ENCODE data around the gene AZGP1.
"Not testable (repeated sequence)": the region's sequence is repeated elsewhere in the genome, so short reads cannot be mapped to it uniquely, and the experiment has no call there.

The AZGP1 gene

DNA sequence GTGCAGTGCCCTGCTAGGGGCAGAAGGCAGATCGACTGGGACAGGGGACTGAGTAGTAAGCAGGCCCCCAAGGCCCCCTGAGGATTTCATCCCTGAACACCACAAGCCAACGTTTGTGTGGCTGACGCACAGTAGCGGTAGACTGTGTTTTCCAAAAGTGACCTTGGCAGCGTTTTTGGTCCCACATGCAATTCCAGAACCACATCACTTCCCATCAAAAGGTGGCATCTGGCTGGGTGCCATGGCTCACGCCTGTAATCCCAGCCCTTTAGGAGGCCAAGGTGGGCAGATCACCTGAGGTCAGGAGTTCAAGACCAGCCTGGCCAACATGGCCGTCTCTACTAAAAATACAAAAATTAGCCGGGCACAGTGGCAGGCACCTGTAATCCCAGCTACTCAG is 34.1 kb upstream of the AZGP1 start:
- ATAC-seq; H3K27ac Mint-ChIP-seq; DNase-seq (ENCODE audit: low spot score in 2 of 2); H3K36me3 Mint-ChIP-seq; H3K9me3 Mint-ChIP-seq; H3K4me3 Mint-ChIP-seq; H3K4me1 Mint-ChIP-seq: not testable (repeated sequence)

DNA sequence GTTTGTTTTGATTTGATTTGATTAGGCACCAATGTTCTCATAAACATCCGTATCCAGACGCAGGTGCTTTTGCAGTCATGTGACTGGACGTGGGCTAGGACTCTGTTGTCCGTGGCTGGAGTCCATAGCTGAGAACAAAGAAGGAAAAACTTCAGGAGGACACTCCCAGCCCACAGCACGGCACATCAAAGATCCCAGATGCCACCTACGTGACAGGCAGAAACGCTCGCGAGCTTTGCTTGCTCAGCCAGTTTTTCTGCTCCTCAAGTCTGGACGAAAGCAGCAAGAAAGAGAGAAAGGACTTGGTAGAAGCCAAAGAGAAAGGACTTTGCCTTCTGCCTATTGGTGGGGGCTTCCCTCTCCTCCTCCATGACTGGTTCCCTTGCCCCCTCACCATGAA is 32.7 kb upstream of the AZGP1 start:
- H3K27ac Mint-ChIP-seq = no peak overlapping the region
- no peak for DNase-seq (ENCODE audit: low spot score in 2 of 2)
- H3K4me3 Mint-ChIP-seq = no peak overlapping the region
- no peaks in the 10 kb centered on the region for H3K36me3 Mint-ChIP-seq
- no peak for ATAC-seq
- H3K9me3 Mint-ChIP-seq = no peaks in the 10 kb centered on the region
- no peaks in the 10 kb centered on the region for H3K4me1 Mint-ChIP-seq

DNA sequence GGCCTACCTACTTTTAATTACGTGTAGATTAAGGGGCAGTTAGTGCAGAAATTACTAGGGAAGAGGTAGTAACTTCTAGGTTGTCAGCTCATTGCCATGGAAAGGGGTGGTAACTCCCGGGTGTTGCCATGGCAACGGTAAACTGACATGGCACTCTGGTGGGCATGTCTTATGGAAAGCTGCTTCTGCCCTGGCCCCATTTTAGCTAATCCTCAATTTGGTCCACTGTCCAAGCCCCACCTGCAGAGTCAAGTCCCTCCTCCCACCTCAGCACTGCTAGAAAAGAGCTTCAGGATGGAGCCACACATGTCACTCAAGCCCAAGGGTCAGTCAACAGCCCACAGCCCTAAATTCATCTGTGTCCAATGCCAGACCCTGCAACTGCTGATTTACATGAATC is 32.1 kb upstream of the AZGP1 start:
- H3K4me1 Mint-ChIP-seq = no peaks in the 10 kb centered on the region
- no peak for ATAC-seq
- H3K27ac Mint-ChIP-seq = no peak overlapping the region
- H3K36me3 Mint-ChIP-seq = no peaks in the 10 kb centered on the region
- no peak overlapping the region for H3K4me3 Mint-ChIP-seq
- DNase-seq (ENCODE audit: low spot score in 2 of 2) = no peak
- H3K9me3 Mint-ChIP-seq = no peaks in the 10 kb centered on the region

DNA sequence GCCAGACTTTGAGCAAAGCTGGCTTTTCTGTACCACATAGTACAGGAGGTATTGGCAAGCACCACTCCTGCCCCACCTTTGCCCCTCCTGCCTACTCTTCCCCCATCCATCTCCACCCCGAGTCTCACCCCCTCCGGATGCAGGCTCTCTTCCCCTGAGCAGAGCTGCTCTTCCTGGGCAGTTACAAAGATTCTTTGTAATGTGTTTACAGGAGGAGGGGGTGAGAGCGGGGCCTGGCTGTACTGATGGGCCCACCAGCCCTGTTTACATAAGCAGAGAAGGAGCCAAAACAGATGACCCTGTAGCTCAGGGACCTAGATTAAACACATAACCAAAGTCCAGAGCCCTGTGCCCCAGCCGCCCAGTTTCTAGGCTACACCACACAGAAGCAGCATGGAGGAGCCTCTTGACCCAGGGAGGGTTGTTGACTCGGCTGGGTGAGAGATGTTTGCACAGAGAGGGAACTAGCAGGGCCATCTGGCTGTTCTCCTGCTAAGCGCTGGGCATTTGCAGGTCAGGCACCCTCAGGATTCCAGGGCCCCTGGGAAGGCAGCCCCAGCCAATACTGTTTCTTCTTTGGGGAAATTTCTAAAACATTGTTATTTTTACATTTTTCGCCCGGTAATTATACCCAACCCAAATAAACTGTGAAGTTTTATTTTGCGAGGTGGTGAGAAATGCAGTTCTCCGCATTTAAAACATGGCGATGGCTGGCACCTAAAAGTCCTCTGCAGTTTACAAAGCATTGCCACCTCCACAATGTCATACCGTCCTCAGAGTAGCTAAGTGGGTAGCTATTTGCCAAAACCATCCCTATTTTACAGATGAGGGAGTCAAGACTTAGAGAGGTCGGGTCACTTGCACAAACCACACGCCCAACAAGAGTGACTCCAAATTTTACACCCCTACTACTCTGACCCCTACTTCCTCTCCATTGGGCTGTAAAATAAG is 28.2 kb upstream of the AZGP1 start:
- Mint-ChIP-seq H3K4me3 (no peak overlapping the region), H3K9me3 (no peaks in the 10 kb centered on the region), H3K36me3 (no peaks in the 10 kb centered on the region), H3K27ac (no peak overlapping the region), H3K4me1 (no peaks in the 10 kb centered on the region)
- no peak for ATAC-seq
- no peak for DNase-seq (ENCODE audit: low spot score in 2 of 2)

DNA sequence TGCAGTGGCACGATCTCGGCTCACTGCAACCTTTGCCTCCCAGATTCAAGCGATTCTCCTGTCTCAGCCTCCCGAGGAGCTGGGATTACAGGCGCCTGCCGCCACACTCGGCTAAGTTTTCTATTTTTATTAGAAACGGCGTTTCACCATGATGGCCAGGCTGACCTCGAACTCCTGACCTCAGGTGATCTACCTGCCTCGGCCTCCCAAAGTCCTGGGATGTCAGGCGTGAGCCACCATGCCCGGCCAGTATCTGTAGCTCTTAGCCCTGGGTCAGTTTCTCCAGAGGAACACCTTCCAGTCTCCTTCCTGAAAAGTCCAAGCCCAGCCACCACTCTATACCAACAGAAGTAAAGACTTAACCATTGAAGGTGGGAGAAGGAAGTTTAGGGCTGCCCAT is 24.4 kb upstream of the AZGP1 start:
- Mint-ChIP-seq H3K27ac (no peak overlapping the region), H3K4me1 (peaks cover 17% of the 10 kb centered on the region), H3K9me3 (no peaks in the 10 kb centered on the region), H3K36me3 (peaks cover 7% of the 10 kb centered on the region), H3K4me3 (no peak overlapping the region)
- ATAC-seq = no peak
- DNase-seq (ENCODE audit: low spot score in 2 of 2) = no peak

DNA sequence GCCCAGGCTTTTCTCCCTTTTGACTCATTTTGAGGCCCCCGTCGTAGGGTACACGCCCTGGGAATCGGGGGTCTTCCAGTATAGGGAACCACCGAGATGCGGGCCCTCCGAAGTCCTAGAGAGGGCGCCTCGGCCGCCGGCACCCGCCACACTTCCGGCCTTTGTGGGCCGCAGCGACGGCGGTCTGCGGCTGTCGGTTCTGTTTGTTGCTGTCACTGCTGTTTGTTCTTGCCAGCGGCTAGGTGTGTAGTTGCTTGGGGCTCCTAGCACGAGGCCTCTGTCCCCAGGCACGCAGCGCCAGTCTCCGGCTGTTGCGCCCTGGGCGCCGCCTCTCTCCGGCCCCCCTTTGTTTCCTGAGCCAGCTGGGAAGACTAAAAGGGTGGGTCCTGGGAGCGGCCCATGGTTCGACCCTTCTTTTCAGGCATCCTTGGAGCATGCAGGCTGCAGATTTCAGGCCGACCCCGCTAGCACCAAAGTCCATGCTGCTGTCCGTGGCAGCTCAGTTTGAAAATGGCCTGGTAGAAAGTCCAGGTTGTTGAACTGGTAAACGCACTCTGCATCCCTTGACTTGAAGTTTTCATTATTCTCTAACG is 21.8 kb upstream of the AZGP1 start:
- peaks cover 7% of the 10 kb centered on the region for H3K36me3 Mint-ChIP-seq
- H3K9me3 Mint-ChIP-seq = no peaks in the 10 kb centered on the region
- DNase-seq (ENCODE audit: low spot score in 2 of 2) = peak; percentile 60 to 85
- peak overlapping the region; percentile 99 for H3K27ac Mint-ChIP-seq
- peaks cover 17% of the 10 kb centered on the region for H3K4me1 Mint-ChIP-seq
- ATAC-seq = peak; percentile 96
- H3K4me3 Mint-ChIP-seq = peak overlapping the region; percentile 80

DNA sequence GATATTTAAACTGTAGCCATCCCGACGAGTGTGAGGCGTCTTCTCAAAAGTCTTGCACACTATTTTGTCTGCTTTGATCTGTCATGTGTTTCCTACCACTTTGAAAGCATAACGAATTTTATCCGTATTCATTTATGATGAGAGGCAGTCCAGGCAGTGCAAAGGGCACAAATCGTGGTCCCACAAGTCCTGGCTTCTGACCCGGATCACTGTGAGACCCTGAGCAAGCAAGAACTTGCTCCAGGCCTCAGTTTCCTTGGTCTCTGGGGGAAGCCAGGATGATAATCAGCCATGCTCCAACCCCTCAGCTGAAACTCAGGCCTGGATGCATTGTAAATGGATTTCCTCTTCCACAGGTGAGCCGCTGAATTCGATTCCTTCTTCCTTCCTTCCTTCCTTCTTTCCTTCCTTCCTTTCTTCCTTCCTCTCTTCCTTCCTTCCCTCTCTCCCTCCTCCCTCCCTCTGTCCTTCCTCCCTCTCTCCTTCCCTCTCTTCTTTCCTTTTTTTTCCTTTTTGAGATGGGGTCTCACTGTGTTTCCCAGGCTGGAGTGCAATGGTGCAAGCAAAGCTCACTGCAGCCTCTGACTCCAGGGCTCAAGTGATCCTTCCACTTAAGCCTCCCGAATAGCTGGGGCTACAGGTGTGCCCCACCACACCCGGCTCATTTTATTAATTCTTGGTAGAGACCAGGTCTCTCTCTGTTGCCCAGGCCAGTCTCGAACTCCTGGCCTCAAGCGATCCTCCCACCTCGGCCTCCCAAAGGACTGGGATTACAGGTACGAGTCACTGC is 21.1 kb upstream of the AZGP1 start:
- Mint-ChIP-seq H3K27ac (peak overlapping the region; percentile 99), H3K36me3 (peaks cover 7% of the 10 kb centered on the region)

DNA sequence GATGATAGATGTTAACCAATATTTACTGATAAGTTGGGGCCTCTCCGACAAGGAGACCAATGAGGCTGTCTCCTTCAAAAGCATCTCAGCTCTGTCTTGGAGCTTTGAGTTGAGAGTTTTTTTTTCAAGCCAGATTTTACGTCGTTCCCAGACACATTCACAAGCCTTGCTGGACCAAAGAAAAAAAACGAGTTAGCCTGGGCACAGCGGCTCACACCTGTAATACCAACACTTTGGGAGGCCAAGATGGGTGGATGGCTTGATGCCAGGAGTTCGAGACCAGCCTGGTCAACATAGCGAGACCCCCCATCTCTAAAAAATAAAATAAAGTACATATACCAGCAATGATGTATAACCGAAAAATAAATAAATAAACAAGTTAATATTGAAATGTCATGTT is 19.0 kb upstream of the AZGP1 start:
- no peak for DNase-seq (ENCODE audit: low spot score in 2 of 2)
- Mint-ChIP-seq H3K4me1 (peaks cover 17% of the 10 kb centered on the region), H3K4me3 (no peak overlapping the region)

More for the DNA sequence above, 21.1 kb upstream of the AZGP1 start:
- Mint-ChIP-seq H3K9me3 (no peaks in the 10 kb centered on the region), H3K4me1 (peaks cover 17% of the 10 kb centered on the region), H3K4me3 (peak overlapping the region; percentile 80)
- no peak for DNase-seq (ENCODE audit: low spot score in 2 of 2)
- no peak for ATAC-seq

DNA sequence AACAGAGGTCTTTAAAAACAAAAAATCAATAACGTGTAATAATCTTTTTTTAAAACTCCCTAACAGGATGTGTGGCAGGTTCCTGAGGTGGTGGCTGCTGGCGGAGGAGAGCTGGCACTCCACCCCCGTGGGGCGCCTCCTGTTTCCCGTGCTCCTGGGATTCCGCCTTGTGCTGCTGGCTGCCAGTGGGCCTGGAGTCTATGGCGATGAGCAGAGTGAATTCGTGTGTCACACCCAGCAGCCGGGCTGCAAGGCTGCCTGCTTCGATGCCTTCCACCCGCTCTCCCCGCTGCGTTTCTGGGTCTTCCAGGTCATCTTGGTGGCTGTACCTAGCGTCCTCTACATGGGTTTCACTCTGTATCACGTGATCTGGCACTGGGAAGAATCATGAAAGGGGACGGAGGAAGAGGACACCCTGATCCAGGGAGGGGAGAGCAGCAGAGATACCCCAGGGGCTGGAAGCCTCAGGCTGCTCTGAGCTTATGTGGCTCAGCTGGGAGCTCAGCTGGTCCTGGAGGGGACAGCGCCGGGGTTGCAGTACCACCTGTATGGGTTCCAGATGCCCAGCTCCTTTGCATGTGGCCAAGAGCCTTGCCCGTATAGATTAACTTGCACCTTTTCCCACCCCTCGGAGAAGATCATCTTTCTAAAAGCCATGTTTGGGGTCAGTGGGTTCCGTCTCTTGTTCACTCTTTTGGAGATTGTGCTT is 16.7 kb upstream of the AZGP1 start:
- no peak overlapping the region for H3K4me3 Mint-ChIP-seq
- no peak for ATAC-seq
- H3K27ac Mint-ChIP-seq = no peak overlapping the region
- no peak for DNase-seq (ENCODE audit: low spot score in 2 of 2)
- peaks cover 4% of the 10 kb centered on the region for H3K36me3 Mint-ChIP-seq
- no peaks in the 10 kb centered on the region for H3K9me3 Mint-ChIP-seq
- peaks cover 8% of the 10 kb centered on the region for H3K4me1 Mint-ChIP-seq

More for the DNA sequence above, 19.0 kb upstream of the AZGP1 start:
- peaks cover 7% of the 10 kb centered on the region for H3K36me3 Mint-ChIP-seq
- no peaks in the 10 kb centered on the region for H3K9me3 Mint-ChIP-seq
- H3K27ac Mint-ChIP-seq = no peak overlapping the region
- ATAC-seq = no peak

DNA sequence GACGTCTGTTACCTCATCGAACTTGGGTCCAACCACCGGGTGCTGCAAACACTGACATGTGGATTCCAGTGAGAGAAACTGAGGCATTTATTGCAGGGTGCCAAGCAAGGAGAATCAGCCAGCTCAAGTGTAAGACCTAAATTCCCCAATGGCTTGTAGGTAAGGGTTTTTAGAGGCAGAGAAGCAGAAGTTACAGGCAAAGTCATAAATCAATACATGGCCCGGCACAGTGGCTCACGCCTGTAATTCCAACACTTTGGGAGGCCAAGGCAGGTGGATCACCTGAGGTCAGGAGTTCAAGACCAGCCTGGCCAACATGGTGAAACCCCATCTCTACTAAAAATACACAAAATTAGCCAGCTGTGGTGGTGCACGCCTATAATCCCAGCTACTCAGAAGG is 15.7 kb upstream of the AZGP1 start:
- H3K27ac Mint-ChIP-seq; H3K4me1 Mint-ChIP-seq; H3K36me3 Mint-ChIP-seq; H3K4me3 Mint-ChIP-seq; DNase-seq (ENCODE audit: low spot score in 2 of 2); H3K9me3 Mint-ChIP-seq; ATAC-seq: not testable (repeated sequence)

DNA sequence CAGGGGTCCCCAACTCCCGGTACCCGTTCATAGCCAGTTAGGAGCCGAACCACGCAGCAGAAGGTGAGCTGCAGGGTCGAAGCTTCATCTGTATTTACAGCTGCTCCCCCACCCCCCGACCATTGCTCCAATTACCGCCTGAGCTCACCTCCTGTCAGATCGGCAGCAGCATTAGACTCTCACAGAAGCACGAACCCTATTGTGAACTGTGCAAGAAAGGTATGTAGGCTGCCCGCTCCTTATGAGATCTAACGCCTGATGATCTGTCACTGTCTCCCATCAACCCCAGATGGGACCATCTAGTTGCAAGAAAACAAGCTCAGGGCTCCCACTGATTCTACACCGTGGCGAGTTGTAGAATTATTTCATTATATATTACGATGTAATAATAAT is 14.6 kb upstream of the AZGP1 start:
- H3K9me3 Mint-ChIP-seq = no peaks in the 10 kb centered on the region
- no peaks in the 10 kb centered on the region for H3K36me3 Mint-ChIP-seq
- no peak overlapping the region for H3K27ac Mint-ChIP-seq
- no peak overlapping the region for H3K4me3 Mint-ChIP-seq
- DNase-seq (ENCODE audit: low spot score in 2 of 2) (no peak), ATAC-seq (no peak)
- no peaks in the 10 kb centered on the region for H3K4me1 Mint-ChIP-seq

DNA sequence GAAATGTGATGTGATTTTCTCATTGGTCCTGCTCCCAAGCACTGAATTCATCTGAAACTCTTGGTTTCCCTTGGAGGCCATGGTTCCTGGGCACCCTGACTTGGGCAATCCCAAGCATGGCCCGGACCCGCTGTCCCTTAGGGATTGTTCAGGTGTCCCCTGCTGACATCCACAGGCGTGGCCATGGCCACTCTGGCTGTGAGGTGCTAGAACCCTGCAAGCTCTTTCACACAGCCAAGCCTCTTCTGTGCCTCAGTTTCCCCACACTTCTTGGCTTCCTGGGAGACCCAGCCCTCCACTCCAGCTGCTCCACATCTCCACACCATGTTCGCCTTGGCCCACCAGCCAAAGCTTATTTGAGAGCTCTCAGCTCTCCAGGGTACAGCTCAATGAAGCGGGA is 12.0 kb upstream of the AZGP1 start:
- Mint-ChIP-seq H3K36me3 (no peaks in the 10 kb centered on the region), H3K9me3 (no peaks in the 10 kb centered on the region), H3K4me3 (no peak overlapping the region), H3K27ac (no peak overlapping the region), H3K4me1 (no peaks in the 10 kb centered on the region)
- DNase-seq (ENCODE audit: low spot score in 2 of 2) (no peak), ATAC-seq (no peak)

DNA sequence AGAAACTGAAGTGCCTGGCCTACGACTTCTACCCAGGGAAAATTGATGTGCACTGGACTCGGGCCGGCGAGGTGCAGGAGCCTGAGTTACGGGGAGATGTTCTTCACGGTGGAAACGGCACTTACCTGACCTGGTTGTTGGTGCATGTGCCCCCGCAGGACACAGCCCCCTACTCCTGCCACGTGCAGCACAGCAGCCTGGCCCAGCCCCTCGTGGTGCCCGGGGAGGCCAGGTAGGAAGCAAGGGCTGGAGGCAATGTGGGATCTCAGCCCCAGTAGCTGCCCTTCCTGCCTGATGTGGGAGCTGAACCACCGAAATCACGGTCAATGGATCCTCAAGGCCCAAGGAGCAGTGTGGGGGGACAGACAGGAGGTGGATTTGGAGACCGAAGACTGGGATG is 11.5 kb upstream of the AZGP1 start:
- not testable (repeated sequence) for H3K36me3 Mint-ChIP-seq; ATAC-seq; H3K9me3 Mint-ChIP-seq; H3K4me1 Mint-ChIP-seq; DNase-seq (ENCODE audit: low spot score in 2 of 2); H3K27ac Mint-ChIP-seq; H3K4me3 Mint-ChIP-seq

DNA sequence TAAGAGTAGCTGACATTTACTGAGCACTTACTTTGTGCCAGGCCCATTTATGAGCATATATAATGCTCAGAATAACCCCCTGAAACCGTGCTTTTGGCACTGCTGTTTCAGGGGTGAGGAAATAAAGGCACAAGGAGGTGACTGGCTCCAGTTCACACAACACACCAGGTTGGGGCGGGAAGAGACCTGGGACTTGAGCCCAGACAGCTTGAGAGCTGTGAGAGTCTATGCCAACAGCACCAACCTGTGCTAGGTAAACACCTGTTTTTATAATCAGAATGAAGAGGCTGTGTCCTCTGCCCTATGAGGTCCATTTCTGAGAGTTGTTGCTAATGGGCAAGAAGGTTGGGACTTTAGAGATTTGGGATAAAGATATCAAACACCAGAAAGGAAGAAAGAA is 8.8 kb upstream of the AZGP1 start:
- no peak for DNase-seq (ENCODE audit: low spot score in 2 of 2)
- peaks cover 11% of the 10 kb centered on the region for H3K4me1 Mint-ChIP-seq
- no peak overlapping the region for H3K4me3 Mint-ChIP-seq
- no peaks in the 10 kb centered on the region for H3K9me3 Mint-ChIP-seq
- no peak overlapping the region for H3K27ac Mint-ChIP-seq
- H3K36me3 Mint-ChIP-seq = no peaks in the 10 kb centered on the region
- no peak for ATAC-seq

DNA sequence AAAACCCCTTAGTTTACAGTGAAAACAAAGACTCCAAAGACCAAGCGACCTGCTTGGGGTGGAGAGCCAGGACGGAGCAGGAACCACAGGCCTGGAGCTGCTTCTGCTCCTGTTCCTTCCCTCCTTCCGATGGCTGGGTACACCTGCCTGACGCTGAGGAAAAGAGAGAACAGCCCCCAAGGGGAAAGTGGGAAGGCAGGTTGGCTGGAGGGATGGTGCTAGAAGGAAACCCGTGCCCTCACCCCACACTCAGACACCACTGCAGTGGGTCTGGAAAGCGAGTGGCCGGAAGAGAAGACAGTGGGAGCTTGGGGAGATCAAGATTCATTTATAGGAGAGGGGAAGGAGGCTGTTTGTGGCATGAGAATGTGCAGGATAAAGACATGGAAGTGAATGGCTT is 5.2 kb upstream of the AZGP1 start:
- not testable (repeated sequence) for ATAC-seq; DNase-seq (ENCODE audit: low spot score in 2 of 2); H3K4me3 Mint-ChIP-seq; H3K36me3 Mint-ChIP-seq; H3K9me3 Mint-ChIP-seq
- Mint-ChIP-seq H3K27ac (peak overlapping the region; percentile 38), H3K4me1 (peaks cover 15% of the 10 kb centered on the region)
